ENCODE data around the gene IWS1.
"Not testable (repeated sequence)": the region's sequence is repeated elsewhere in the genome, so short reads cannot be mapped to it uniquely, and the experiment has no call there.

The IWS1 gene

GRCh38 chr2:127526132-127527000, at the start of gene IWS1:
IWS1 (minus strand) TSS chr2:127526489; CDS start chr2:127526208, 281 bp downstream.
- DNase-seq = peak; percentile 73 to 99 (median 91)

GRCh38 chr2:127575941-127576432, 49.7 kb upstream of the IWS1 start:
- peak in 1 of 51 donors; percentile 20 for DNase-seq

GRCh38 chr2:127575185-127575765, 49.0 kb upstream of the IWS1 start:
- no peak for DNase-seq

GRCh38 chr2:127574656-127575055, 48.4 kb upstream of the IWS1 start:
- DNase-seq = no peak

- no peak for DNase-seq
Observed at GRCh38 chr2:127573771-127574170, 47.5 kb upstream of the IWS1 start.

GRCh38 chr2:127573298-127573697, 47.0 kb upstream of the IWS1 start:
- DNase-seq = no peak

- no peak for DNase-seq
Observed at GRCh38 chr2:127572841-127573240, 46.6 kb upstream of the IWS1 start.

- DNase-seq = not testable (repeated sequence)
Observed at GRCh38 chr2:127572352-127572751, 46.1 kb upstream of the IWS1 start.

GRCh38 chr2:127570282-127571250, 44.3 kb upstream of the IWS1 start:
- peak in 13 of 51 donors; percentile 5 to 47 (median 19) for DNase-seq

GRCh38 chr2:127569666-127570065, 43.4 kb upstream of the IWS1 start:
- no peak for DNase-seq

- no peak for DNase-seq
Observed at GRCh38 chr2:127568128-127568527, 41.8 kb upstream of the IWS1 start.

GRCh38 chr2:127567351-127567854, 41.1 kb upstream of the IWS1 start:
- no peak for DNase-seq

- no peak for DNase-seq
Observed at GRCh38 chr2:127566576-127566975, 40.3 kb upstream of the IWS1 start.

GRCh38 chr2:127566139-127566417, 39.8 kb upstream of the IWS1 start:
- DNase-seq = no peak

GRCh38 chr2:127565261-127566138, 39.2 kb upstream of the IWS1 start:
- no peak for DNase-seq

- DNase-seq = no peak
Observed at GRCh38 chr2:127564429-127565260, 38.4 kb upstream of the IWS1 start.

GRCh38 chr2:127563458-127564428, 37.5 kb upstream of the IWS1 start:
- no peak for DNase-seq

GRCh38 chr2:127562936-127563335, 36.6 kb upstream of the IWS1 start:
- DNase-seq = no peak

Measured in hypothalamus (tissue), 51 donors.